ENCODE measurements around the gene AP1G2.

The AP1G2 gene

DNA sequence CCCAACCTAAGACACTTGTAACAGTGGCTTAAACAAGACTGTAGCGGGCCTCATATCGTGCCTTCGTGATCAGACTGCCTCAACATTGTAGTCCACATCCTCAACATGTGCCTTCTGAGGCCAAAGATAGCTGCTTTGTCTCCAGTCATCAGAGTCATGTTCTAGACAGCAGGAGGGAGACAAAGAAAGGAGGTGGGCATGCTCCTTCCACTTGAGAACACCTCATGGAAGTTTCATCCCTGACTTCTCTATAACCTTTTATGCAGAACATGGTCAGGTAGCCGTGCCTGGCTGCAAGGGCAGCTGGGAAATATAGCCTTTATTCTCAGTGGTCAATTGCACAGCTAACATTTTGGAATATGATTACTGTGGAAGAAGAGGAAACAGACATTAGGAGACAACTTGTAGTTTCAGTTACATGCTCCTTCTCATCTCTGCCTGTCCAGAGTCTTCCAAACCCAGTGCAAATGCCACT is 43.3 kb upstream of the AP1G2 start:
- TF ChIP-seq, protein P1, sequence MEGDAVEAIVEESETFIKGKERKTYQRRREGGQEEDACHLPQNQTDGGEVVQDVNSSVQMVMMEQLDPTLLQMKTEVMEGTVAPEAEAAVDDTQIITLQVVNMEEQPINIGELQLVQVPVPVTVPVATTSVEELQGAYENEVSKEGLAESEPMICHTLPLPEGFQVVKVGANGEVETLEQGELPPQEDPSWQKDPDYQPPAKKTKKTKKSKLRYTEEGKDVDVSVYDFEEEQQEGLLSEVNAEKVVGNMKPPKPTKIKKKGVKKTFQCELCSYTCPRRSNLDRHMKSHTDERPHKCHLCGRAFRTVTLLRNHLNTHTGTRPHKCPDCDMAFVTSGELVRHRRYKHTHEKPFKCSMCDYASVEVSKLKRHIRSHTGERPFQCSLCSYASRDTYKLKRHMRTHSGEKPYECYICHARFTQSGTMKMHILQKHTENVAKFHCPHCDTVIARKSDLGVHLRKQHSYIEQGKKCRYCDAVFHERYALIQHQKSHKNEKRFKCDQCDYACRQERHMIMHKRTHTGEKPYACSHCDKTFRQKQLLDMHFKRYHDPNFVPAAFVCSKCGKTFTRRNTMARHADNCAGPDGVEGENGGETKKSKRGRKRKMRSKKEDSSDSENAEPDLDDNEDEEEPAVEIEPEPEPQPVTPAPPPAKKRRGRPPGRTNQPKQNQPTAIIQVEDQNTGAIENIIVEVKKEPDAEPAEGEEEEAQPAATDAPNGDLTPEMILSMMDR (IDR thresholded peaks at IDR 0.05), result no peak

DNA sequence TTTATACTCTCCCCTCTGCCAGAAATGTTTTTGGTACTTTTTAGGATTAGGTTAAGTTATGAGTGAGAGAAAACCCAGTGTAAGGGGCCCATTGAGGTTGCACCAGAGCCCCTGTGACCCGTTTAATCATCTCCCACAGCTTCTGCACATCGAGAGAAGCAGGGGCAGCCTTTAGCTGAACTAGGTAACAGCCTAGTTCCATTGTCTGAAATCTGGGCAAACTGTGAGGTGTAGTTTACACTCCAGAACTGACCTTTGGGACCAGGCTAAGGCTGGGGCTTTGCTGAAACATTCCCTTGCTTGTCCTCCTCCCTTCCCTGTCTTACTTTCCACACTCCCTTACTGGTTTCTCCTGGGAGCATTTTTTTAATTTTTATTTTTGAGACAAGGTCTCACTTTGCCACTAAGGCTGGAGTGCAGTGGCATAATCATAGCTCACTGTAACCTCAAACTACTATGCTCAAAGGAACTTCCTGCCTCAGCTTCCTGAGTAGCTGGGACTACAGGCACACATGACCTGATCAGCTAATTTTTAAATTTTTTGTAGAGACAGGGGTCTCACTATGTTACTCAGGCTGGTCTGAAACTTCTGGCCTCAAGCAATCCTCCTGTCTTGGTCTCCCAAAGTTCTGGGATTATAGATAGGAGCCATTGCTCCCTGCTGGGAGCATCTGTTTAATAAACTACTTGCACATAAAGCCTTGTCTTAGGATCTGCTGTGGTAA is 42.7 kb upstream of the AP1G2 start:
- TF ChIP-seq, protein P1 (IDR thresholded peaks at IDR 0.05), result no peak

DNA sequence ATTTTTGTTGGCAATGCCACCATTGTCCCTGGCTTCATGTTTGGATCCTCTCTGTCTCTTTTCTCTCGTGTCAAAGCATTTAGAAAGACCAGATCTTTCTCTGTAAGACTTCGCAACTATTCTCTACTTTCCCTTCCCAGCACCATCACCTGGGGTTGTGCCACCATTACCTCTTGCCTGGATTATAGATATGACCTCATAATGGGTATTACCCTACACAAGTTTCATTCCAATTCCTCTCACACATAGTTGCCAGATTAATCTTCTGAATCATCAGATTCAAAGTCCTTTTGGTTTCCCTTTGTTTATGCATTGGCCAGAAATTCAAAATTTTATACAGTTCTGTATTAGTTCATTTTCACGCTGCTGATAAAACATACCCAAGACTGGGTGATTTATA is 41.4 kb upstream of the AP1G2 start:
- TF ChIP-seq, protein P1 (IDR thresholded peaks at IDR 0.05), result no peak

DNA sequence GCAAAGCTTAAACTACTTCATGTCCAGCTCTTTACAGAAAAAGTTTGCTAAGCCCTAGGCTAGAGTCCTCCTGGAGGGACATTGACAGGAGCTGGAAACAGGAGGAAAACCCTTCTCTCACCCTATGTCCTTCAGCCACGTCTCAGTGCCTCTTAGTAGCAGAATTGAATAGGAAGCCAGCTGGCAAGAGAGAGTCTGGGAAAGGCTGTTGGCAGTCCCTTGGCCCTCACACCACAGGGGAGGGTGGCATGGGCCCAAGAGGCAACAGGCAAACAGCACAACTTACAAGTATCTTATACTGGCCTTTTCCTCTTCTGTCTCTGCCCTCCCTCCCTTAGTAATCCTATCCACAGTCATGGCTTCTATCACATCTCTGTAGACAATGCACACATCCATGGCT is 40.9 kb upstream of the AP1G2 start:
- TF ChIP-seq, protein P1 (IDR thresholded peaks at IDR 0.05), result no peak

DNA sequence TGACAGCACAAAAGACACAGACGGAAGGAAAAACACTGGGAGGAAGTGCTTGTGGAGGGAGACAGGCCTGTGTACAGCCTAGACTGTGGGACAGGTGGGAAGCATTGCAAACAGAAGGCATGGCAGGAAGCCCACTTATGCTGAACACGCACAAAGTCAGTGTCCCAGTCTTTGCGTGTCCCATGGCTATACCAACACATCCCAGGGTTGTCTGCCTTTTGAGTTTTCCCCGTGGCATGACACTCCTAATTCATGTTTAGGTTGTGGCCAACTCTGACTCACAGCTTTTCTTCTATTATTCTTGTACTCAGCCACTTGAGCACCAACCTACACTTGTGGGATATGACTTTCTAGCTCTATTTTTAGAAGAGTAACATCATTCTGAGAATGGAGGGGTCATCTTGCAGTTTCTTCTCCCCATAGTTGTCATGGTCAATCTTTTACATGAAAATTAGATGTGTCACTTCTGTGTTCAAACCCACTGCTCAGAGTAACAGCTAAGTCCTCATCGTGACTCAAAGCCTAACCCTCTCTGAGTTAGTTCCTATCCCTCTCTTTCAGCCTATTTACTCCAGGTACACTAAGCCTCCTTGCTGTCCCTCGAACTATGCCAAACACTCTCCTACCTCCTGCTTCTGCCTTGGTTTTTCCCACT is 38.5 kb upstream of the AP1G2 start:
- TF ChIP-seq, protein P1 (IDR thresholded peaks at IDR 0.05), result no peak

DNA sequence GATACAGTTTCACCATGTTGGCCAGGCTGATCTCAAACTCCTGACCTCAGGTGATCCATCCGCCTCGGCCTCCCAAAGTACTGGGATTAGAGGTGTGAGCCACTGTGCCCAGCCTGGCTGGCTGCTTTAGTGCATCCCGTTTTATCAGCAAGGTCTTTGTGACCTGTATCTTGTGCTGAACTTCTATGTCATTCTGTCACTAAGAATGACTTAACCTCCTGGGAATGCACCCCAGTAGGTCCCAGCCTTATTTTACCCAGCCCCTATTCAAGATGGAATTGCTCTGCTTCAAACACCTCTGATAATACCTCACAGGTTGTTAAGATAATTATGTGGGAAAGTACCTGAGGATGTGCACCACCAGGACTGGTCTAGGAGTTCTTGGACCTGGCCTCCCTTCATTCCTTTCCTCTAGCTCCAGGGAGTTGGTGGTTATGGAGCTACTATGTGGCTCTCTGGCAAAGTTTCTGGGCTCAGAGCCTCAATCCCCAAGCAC is 37.1 kb upstream of the AP1G2 start:
- TF ChIP-seq, protein P1 (IDR thresholded peaks at IDR 0.05), result no peak

DNA sequence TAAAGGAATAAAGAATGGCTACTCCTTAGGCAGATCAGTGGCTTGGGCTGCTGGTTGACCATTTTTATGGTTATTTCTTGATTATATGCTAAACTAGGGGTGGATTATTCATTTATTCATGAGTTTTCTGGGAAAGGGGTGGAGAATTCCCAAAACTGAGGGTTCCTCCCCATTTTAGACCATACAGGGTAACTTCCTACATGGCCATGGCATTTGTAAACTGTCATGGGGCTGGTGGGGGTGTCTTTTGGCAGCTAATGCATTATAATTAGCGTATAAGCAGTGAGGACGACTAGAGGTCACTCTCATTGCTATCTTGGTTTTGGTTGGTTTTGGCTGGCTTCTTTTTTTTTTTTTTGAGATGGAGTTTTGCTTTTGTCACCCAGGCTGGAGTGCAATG is 36.6 kb upstream of the AP1G2 start:
- TF ChIP-seq, protein P1 (IDR thresholded peaks at IDR 0.05), result no peak
